Thyroid gland (tissue), 4 donors: ENCODE data around the gene GALNT2.

ENCODE experiments used
- CTCF ChIP-seq, 6 experiments: fragments of 200-600 bp in 3 of 6; fragments of 450-650 bp in 3 of 6; sonication (generic) in 3 of 6; IDR thresholded peaks; one replicate each; pipeline ENCODE4 v1.5.1; 2016 to 2019; ENCODE audit warnings: antibody characterized with exemption in 6 of 6, mild to moderate bottlenecking in 2 of 6, inconsistent platforms in 1 of 6, moderate library complexity in 1 of 6
- POLR2A ChIP-seq, 2 donors: fragments of 450-650 bp; IDR thresholded peaks; one replicate each; pipeline ENCODE4 v1.6.1; 2017; ENCODE audit warnings: antibody characterized with exemption in 2 of 2, mild to moderate bottlenecking in 2 of 2, moderate library complexity in 1 of 2

GRCh38 chr1:230263568-230264195, 196.6 kb downstream of the GALNT2 start:
- TF ChIP-seq CTCF (IDR thresholded peaks at IDR 0.05) = no peak
- TF ChIP-seq POLR2A (IDR thresholded peaks at IDR 0.05) = no peak
